ENCODE measurements around the gene PPP2R2B.
"Not testable (repeated sequence)": the region's sequence is repeated elsewhere in the genome, so short reads cannot be mapped to it uniquely, and the experiment has no call there.

PPP2R2B gene

DNA sequence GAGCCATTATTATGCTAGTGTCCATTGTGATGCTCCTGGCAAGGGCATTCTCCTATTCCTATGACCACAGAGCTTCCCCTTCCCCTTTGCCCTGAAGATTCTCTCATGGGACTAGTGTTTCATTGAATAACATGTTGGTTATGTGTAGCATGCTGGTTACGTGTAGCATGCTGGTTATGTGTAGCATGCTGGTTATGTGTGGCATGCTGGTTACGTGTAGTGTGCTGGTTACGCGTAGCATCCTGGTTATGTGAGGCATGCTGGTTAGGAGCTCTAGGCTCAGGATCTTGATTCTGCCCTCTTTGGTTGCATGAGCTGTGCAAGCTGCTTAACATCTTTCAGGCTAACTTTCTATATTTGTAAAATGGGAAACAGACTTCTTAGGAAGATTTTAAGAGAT is 316.1 kb downstream of the PPP2R2B start:
- no peak for DNase-seq (ENCODE audit: low read depth in 1 of 2, low spot score in 1 of 2)

DNA sequence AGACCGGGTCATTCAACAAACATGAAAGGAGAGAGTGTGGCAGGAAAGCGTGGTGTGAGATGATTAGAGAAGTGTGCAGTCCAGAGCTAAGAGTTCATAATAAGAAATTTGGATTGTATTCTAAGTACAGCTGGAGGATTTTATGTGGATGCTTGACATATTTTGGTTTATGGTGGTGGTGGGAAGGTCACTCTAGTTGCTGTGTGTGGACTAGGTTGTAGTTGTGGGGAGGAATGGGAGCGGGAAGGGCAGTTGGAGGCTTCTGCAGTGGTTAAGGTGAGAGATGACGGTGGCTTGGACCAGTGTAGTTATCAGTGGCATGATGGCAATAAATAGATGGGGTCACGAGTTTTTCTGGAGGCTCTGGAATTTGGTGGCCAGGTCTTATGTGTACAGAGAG is 316.8 kb downstream of the PPP2R2B start:
- no peak for DNase-seq (ENCODE audit: low read depth in 1 of 2, low spot score in 1 of 2)

DNA sequence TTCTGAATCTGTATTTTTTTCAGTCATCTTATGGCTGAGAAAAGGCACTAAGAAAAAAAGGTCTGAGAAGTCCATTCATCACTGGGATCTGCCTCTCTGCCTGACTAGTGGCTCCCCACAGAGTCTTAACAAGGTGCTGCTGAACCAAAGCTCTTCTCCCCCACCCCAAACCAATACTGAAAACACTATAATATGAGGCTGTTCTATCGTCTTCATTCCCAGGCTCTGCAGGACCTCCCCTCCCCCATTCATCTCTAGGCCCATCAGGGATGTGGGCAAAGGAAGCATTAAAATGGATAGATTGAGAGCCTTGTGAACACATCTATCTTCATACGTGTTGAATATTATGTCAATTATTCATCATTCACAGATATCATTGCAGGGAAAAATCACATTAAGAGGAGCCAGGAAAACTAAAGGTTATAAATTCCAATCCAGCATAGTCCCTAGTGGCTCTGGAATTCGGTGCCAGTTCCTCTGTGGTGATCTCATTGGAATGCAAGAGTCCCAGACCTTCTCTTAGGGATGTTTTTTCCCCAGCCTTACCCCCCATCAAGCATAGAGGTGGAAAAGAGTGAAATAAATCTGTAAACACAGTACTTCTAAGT is 318.2 kb downstream of the PPP2R2B start:
- no peak for DNase-seq (ENCODE audit: low read depth in 1 of 2, low spot score in 1 of 2)

DNA sequence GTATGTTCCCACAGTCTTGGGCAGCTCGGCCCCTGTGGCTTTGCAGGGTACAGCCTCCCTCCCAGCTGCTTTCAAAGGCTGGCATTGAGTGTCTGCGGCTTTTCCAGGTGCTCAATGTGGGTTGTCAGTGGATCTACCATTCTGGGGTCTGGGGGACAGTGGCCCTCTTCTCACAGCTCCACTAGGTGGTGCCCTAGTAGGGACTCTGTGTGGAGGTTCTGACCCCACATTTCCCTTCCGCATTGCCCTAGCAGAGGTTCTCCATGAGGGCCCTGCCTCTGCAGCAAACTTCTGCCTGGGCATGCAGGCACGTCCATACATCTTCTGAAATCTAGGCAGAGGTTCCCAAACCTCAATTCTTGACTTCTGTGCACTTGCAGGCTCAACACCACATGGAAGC is 321.7 kb downstream of the PPP2R2B start:
- not testable (repeated sequence) for DNase-seq (ENCODE audit: low read depth in 1 of 2, low spot score in 1 of 2)

DNA sequence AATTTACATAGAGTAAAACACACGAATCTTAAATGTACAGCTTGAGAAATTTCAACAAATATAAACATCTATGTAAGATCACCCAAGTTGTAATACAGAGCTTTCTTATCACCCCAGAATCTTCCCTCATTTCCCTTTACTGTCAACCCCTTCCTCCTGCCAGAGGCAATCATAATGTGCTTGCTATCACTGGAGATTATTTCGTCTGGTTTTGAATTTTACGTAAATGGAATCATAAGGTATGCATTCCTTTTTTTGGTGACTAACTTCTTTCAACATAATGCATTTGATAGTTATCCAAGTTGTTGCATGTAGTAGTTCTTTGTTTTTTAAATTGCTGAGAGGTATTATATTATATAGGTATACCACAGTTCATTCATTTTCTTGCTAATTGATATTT is 325.1 kb downstream of the PPP2R2B start:
- no peak for DNase-seq (ENCODE audit: low read depth in 1 of 2, low spot score in 1 of 2)

DNA sequence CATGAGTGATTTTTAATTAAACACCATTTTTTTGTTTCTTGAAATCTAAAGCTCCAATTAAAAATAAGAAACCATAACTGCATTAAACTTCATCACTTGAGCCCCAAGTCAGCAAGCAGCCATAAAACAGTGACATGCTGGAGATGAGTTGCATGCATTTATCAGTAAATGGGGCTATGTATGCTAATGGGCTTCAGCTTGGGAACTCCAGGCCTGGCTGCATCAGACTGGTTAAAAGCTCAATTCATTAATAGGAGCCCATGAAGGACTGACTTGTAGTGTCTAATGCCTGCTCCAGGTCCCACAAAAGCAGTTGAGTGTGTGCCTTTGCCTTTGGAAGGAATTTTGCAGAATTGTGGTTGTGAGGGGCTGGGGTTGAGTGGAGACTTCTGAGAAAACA is 328.9 kb downstream of the PPP2R2B start:
- no peak for DNase-seq (ENCODE audit: low read depth in 1 of 2, low spot score in 1 of 2)

DNA sequence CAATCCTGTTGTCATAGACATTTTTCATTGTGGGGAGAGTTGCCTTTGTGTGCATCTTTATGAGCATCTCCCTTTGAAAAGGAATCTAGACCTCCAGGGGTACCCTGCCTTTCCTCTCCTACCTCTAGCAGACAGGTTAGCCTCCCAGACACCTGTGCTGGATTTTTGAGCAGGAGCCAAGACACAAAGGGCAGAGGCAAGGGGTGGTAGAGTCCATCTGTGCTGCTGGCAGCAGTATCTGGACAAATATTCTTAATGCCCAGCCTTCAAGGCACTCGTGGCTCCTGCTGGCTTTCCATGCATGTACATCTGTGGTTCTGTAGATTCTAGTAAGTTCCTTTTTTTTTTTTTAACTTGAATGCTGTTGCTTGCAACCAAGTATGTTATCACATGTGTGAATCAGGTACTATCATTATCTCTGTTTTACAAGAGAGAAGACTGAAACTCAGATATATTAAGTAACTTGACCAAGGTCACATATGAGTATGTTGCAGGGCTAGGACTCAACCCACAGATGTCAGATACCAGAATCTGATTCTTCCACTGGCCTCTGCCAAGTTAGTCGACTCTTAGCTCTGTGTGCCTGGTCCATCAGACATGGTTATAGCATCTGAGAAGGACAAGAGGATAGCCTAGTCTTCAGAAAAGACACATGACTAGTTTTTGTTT is 329.6 kb downstream of the PPP2R2B start:
- DNase-seq (ENCODE audit: low read depth in 1 of 2, low spot score in 1 of 2), result no peak

DNA sequence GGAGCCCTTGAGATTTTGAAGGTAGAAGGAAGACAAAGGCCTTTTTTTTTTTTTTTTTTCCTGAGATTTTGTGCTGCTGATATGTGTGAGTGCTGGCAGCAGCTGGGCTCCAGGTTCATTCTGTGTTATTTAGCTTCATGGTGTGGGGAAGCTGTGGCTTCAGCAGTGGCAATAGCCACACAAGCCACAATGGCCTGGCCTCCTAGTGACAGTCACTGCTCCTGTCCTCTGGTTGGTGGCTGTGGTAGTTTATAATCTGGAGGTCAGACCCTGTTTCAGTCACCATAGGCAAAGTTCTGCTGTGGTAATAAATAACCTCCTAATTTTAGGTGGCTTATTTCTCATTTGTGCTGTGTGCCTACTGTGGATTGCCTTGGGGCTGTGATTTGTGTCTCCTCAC is 334.3 kb downstream of the PPP2R2B start:
- DNase-seq (ENCODE audit: low read depth in 1 of 2, low spot score in 1 of 2), result no peak

DNA sequence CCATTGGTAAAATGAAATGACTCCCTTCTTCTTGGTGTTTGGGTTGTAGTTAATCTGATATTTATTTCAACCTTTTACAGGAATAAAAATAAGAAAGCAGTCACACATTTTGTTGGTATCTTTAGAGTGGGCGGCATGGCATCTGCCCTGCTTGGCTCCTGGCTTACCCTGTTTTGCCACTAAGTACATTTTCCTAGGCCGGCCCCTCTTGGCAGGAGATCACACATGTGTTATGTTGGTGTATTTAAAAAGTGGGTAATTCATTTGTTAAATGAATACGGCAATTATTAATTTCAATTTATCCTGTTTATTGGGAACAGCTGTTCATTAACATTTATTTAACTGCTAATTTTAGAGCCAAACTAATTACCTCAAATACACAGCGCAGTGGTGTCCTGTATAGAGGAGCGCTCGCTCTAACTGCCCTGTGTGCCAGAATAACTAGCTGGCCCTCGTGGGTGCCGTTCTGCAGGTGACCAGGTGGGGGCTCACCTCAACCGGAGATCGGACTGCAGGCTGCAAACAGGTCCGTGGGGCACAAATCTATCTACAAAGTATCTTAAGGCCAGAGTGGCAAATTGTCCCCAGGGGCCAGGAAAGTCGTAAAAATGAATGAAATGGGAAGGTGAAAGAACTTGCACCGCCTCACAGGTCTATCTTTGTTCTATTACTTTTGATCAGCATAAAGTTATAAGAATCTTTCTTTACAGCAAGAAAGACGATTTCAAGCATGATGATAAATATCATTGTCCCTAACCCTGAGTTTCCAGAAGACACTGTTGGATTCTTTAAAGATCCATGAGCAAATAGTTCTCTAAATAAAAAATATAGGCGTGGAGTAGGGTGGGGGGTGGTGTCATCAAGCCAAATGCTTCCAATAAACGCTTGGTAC is 336.4 kb downstream of the PPP2R2B start:
- peak; percentile 30 to 46 for DNase-seq (ENCODE audit: low read depth in 1 of 2, low spot score in 1 of 2)

DNA sequence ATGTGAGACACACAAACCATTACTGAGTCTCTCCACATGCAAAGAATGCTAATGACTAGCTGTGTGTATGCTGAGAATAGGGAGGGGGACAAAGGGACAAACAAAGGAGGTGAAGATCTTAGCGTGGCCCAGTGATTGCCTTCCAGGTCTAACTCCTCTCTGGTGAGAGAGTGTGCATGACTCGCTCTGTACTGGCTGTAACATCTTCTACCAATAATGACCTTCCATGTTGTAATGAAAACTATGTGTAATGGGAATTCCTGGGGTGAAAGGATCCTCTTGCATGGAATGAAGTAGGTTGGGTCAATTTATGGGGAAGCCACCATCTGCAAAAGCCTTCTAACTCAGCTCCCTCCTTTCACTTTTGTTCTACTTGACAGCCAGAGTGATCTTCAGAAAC is 338.1 kb downstream of the PPP2R2B start:
- DNase-seq (ENCODE audit: low read depth in 1 of 2, low spot score in 1 of 2), result no peak

DNA sequence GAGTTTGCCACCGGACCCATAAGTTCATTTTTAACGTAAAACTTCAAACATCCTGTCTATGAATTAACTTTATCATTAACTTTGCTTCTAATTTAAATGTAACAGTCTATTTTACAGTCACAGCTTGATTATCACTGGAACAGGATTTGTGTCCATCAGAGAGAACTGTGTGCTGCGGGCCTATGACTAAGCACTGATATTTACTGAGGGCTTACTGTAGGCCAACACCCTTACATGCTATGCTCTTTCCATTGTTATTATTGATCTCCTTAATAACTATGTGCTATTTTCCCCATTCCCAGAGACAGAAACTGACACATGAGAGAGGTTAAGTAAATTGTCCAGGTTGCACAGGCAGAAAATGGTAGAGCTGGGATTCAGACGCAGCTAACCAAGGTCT is 338.6 kb downstream of the PPP2R2B start:
- DNase-seq (ENCODE audit: low read depth in 1 of 2, low spot score in 1 of 2), result no peak

DNA sequence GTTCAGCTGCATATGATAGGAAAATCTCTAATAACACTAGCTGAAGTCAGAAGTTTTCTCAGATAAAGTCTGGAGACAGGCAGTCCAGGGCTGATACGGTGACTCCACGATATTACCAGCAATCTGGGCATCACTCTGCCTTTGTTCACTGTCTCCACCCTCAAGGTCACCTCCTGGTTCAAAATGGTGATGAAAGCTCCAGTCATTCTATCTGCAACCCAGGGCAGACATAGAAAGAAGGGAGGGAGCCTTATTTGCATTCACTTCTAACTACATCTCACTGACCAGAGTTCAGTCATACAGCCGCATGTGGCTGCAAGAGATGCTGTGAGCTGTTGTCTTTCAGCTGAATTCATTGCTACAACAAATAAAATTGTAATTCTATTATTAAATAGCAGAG is 340.1 kb downstream of the PPP2R2B start:
- no peak for DNase-seq (ENCODE audit: low read depth in 1 of 2, low spot score in 1 of 2)

DNA sequence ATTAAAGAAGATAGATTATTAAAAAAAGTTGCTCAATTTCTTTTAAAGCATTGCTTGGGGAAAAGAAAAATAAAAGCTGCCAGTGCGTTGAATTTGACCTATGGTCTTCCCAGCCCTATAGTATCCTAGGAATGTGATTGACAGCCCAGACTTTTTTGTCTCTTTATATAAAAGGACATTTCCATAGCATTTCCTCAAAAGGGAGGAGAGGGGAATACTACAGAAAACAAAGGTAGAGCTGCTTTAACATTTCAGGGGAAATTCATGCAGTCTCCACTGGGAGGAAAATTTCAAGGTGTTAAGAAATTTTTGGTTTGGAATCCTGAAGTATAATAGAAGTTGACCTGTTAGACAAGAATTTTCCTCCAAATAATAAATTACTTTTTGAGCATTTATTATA is 344.7 kb downstream of the PPP2R2B start:
- DNase-seq (ENCODE audit: low read depth in 1 of 2, low spot score in 1 of 2), result no peak

DNA sequence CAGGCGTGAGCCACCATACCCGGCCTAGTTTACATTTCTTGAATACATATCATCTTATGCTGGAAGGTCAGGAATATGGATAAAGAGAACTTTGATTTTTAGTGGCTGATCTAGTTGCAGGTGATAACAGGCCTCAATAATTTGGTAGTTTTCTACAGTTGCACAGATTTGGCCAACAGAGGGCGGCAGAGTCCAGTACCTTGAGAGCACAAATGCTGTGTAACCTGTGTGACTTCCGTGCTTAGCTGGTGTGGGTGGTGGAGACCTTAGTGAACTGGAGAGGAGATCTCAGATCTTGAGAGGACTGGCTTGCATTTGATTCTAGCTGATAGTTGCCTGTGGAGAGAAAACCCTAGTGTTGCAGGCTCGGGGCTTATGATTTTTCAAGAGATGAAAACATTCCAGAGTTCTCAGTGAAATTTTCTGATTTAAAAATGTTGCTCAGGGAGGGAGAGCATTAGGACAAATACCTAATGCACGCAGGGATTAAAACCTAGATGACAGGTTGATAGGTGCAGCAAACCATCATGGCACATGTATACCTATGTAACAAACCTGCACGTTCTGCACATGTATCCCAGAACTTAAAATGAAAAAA is 345.2 kb downstream of the PPP2R2B start:
- peak; percentile 28 to 52 for DNase-seq (ENCODE audit: low read depth in 1 of 2, low spot score in 1 of 2)
